Thoracic aorta (tissue), 2 donors: ENCODE measurements around the gene FUZ. TPM values are rescaled to one million over a fixed set of nuclear protein-coding genes. Genes with fewer than 3 reads are reported as not detected.

Source experiments
- ATAC-seq: fragments of 150-250 bp; one replicate; pipeline ENCODE4 v1.8.0; 2017; ENCODE audit warnings: low read depth; ENCODE audit not compliant: insufficient number of reproducible peaks, low FRiP score
- DNase-seq: peaks from one replicate; pipeline ENCODE4 v3.0.0-alpha.2; 2020; ENCODE audit warnings: low spot score
- H3K27ac ChIP-seq, 2 donors: fragments of 200-600 bp; sonication (generic); 1 replicate in 1 of 2; 2 replicates in 1 of 2; pipeline ENCODE4 v1.5.1; 2016; ENCODE audit warnings: mild to moderate bottlenecking in 2 of 2, moderate library complexity in 2 of 2
- H3K27me3 ChIP-seq: fragments of 200-600 bp; sonication (generic); replicated peaks from 2 replicates; pipeline ENCODE4 v1.6.0; 2016; ENCODE audit warnings: mild to moderate bottlenecking; ENCODE audit not compliant: insufficient read depth
- H3K36me3 ChIP-seq: fragments of 200-600 bp; sonication (generic); one replicate; pipeline ENCODE4 v1.5.1; 2016
- H3K4me1 ChIP-seq, 2 donors: fragments of 200-600 bp; sonication (generic); 1 replicate in 1 of 2; 2 replicates in 1 of 2; pipeline versions ENCODE4 v1.5.1 to v1.6.0; 2016; ENCODE audit warnings: low read depth in 2 of 2, mild to moderate bottlenecking in 1 of 2; ENCODE audit not compliant: control insufficient read depth in 1 of 2
- H3K4me3 ChIP-seq: fragments of 200-600 bp; sonication (generic); 2 replicates; pipeline ENCODE4 v1.5.1; 2016; ENCODE audit warnings: mild to moderate bottlenecking
- H3K9me3 ChIP-seq: fragments of 200-600 bp; sonication (generic); 2 replicates; pipeline ENCODE4 v1.5.1; 2016
- CTCF ChIP-seq: fragments of 200-600 bp; sonication (generic); IDR thresholded peaks from one replicate; pipeline ENCODE4 v1.5.1; 2019; ENCODE audit warnings: antibody characterized with exemption
- total RNA-seq, 2 donors: library from RNA; depleted of rRNA; stranded (reverse); fragments of >200 nt; gene quantifications; one replicate each; pipeline versions ENCODE4 v1.1.0 to v1.2.3, GENCODE V29; 2016

The FUZ gene
- total RNA-seq, 2 donors from 2014 or later: 23.6 to 27.3 TPM

- no peaks in the 10 kb centered on the region for H3K27me3 ChIP-seq
- no peak overlapping the region for H3K4me3 ChIP-seq
- no peaks in the 10 kb centered on the region for H3K9me3 ChIP-seq
- H3K4me1 ChIP-seq: no peaks in the 10 kb centered on the region
- no peak overlapping the region for H3K27ac ChIP-seq
- no peak for TF ChIP-seq CTCF
- ATAC-seq (no peak), DNase-seq (no peak)
- peaks cover 68% of the 10 kb centered on the region for H3K36me3 ChIP-seq
Observed at GRCh38 chr19:49831592-49831991, 18.5 kb upstream of the FUZ start.

- Histone ChIP-seq H3K27ac (no peak overlapping the region), H3K4me1 (no peaks in the 10 kb centered on the region), H3K4me3 (no peak overlapping the region), H3K9me3 (no peaks in the 10 kb centered on the region), H3K36me3 (peaks cover 61% of the 10 kb centered on the region), H3K27me3 (no peaks in the 10 kb centered on the region)
- no peak for ATAC-seq
- no peak for TF ChIP-seq CTCF
- no peak for DNase-seq
Observed at GRCh38 chr19:49830766-49831165, 17.7 kb upstream of the FUZ start.

- Histone ChIP-seq H3K4me1 (no peaks in the 10 kb centered on the region), H3K27ac (no peak overlapping the region), H3K9me3 (no peaks in the 10 kb centered on the region), H3K27me3 (no peaks in the 10 kb centered on the region), H3K36me3 (peaks cover 51% of the 10 kb centered on the region), H3K4me3 (no peak overlapping the region)
- no peak for ATAC-seq
- no peak for DNase-seq
- no peak for TF ChIP-seq CTCF
Observed at GRCh38 chr19:49829721-49830120, 16.6 kb upstream of the FUZ start.

GRCh38 chr19:49829200-49829599 lies 16.1 kb upstream of the FUZ start:
- Histone ChIP-seq H3K4me3 (no peak overlapping the region), H3K9me3 (no peaks in the 10 kb centered on the region), H3K4me1 (no peaks in the 10 kb centered on the region), H3K27ac (no peak overlapping the region), H3K27me3 (no peaks in the 10 kb centered on the region), H3K36me3 (peaks cover 45% of the 10 kb centered on the region)
- DNase-seq (no peak), ATAC-seq (no peak)
- no peak for TF ChIP-seq CTCF

- H3K27me3 ChIP-seq: no peaks in the 10 kb centered on the region
- H3K9me3 ChIP-seq: no peaks in the 10 kb centered on the region
- no peaks in the 10 kb centered on the region for H3K4me1 ChIP-seq
- DNase-seq (no peak), ATAC-seq (no peak)
- no peak for TF ChIP-seq CTCF
- no peak overlapping the region for H3K27ac ChIP-seq
- H3K4me3 ChIP-seq: no peak overlapping the region
- peaks cover 32% of the 10 kb centered on the region for H3K36me3 ChIP-seq
Observed at GRCh38 chr19:49827034-49827433, 13.9 kb upstream of the FUZ start.
